ENCODE results near the gene WNT1.

GRCh38 chr12:49031573-49032161 lies 53.5 kb downstream of the WNT1 start:
- TF ChIP-seq CTCF (IDR thresholded peaks at IDR 0.05) (no peak), POLR2AphosphoS5 (IDR thresholded peaks at IDR 0.05; ENCODE audit: insufficient read depth in 1 of 2, low read depth in 1 of 2) (no peak)
